GM06990 (cell line): Measurements from ENCODE around the gene USH1C.

Experiments
- DNase-seq: peaks from one replicate; pipeline ENCODE4 v3.0.0-alpha.2; 2011; ENCODE audit not compliant: insufficient read length; ENCODE audit errors: extremely low read depth
- H3K27me3 ChIP-seq: replicated peaks from 2 replicates; pipeline ENCODE4 v1.6.0; 2011; ENCODE audit warnings: low read length; ENCODE audit not compliant: control insufficient read depth, insufficient read depth
- H3K36me3 ChIP-seq: 2 replicates; pipeline ENCODE4 v1.5.1; 2011; ENCODE audit warnings: low read length; ENCODE audit not compliant: control insufficient read depth, insufficient read depth
- H3K4me3 ChIP-seq: replicated peaks from 2 replicates; pipeline ENCODE4 v1.5.1; 2011; ENCODE audit warnings: low read depth, mild to moderate bottlenecking, control low read depth, low read length
- TF ChIP-seq, protein P1 (sequence below): IDR thresholded peaks from 2 replicates; pipeline ENCODE4 v1.5.1; 2011; ENCODE audit warnings: low read length, control low read depth, mild to moderate bottlenecking, inconsistent platforms; ENCODE audit not compliant: insufficient read depth, poor library complexity, severe bottlenecking

USH1C gene

GRCh38 chr11:17527628-17527995 is 16.6 kb downstream of the USH1C start:
- Histone ChIP-seq H3K36me3 (no peaks in the 10 kb centered on the region), H3K27me3 (peaks cover 2% of the 10 kb centered on the region; the same call in 1 of the 2 replicates), H3K4me3 (no peak overlapping the region)
- no peak for DNase-seq
- TF ChIP-seq, protein P1, sequence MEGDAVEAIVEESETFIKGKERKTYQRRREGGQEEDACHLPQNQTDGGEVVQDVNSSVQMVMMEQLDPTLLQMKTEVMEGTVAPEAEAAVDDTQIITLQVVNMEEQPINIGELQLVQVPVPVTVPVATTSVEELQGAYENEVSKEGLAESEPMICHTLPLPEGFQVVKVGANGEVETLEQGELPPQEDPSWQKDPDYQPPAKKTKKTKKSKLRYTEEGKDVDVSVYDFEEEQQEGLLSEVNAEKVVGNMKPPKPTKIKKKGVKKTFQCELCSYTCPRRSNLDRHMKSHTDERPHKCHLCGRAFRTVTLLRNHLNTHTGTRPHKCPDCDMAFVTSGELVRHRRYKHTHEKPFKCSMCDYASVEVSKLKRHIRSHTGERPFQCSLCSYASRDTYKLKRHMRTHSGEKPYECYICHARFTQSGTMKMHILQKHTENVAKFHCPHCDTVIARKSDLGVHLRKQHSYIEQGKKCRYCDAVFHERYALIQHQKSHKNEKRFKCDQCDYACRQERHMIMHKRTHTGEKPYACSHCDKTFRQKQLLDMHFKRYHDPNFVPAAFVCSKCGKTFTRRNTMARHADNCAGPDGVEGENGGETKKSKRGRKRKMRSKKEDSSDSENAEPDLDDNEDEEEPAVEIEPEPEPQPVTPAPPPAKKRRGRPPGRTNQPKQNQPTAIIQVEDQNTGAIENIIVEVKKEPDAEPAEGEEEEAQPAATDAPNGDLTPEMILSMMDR = no peak

- DNase-seq = no peak
- TF ChIP-seq, protein P1 = no peak
- Histone ChIP-seq H3K36me3 (no peaks in the 10 kb centered on the region), H3K4me3 (no peak overlapping the region), H3K27me3 (peaks cover 2% of the 10 kb centered on the region; the same call in 1 of the 2 replicates)
Measured at GRCh38 chr11:17526931-17527627, 17.1 kb downstream of the USH1C start.

DNA sequence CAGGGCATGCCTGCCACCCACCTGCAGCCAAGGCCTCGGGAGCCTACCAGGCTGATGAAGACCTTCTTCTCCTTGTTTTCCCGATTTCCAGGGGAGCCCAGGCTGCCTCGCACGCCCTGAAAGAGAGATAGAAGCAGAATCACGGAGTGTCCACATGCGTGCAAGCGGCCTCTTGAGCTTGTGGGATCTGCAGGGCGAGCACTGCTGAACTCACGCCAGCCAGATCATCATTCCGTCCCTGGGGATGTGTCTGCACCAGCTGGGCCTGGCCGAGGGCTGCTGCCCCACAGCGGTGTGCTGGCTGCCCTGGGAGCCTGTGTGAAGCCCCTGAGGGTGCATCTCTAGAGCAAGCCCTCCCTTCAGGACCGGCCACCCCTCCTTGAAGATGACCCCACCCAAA is 17.9 kb downstream of the USH1C start:
- TF ChIP-seq, protein P1 = no peak
- no peak for DNase-seq
- Histone ChIP-seq H3K27me3 (peaks cover 2% of the 10 kb centered on the region; the same call in 1 of the 2 replicates), H3K4me3 (no peak overlapping the region), H3K36me3 (no peaks in the 10 kb centered on the region)

- TF ChIP-seq, protein P1 = no peak
- Histone ChIP-seq H3K27me3 (peaks cover 2% of the 10 kb centered on the region; the same call in 1 of the 2 replicates), H3K4me3 (no peak overlapping the region), H3K36me3 (no peaks in the 10 kb centered on the region)
- DNase-seq = no peak
Measured at GRCh38 chr11:17525570-17525969, 18.6 kb downstream of the USH1C start.

GRCh38 chr11:17524221-17524620 is 20.0 kb downstream of the USH1C start:
- H3K4me3 ChIP-seq = no peak overlapping the region
- DNase-seq = no peak
- TF ChIP-seq, protein P1 = no peak
- H3K27me3 ChIP-seq = peaks cover 2% of the 10 kb centered on the region; the same call in 1 of the 2 replicates
- H3K36me3 ChIP-seq = no peaks in the 10 kb centered on the region
